ENCODE results near the gene KLF7. TPM values are rescaled to one million over a fixed set of nuclear protein-coding genes. Genes with fewer than 3 reads are reported as not detected.

KLF7 gene
- total RNA-seq, 1 experiment from 2014 or later, result 32.2 TPM

DNA sequence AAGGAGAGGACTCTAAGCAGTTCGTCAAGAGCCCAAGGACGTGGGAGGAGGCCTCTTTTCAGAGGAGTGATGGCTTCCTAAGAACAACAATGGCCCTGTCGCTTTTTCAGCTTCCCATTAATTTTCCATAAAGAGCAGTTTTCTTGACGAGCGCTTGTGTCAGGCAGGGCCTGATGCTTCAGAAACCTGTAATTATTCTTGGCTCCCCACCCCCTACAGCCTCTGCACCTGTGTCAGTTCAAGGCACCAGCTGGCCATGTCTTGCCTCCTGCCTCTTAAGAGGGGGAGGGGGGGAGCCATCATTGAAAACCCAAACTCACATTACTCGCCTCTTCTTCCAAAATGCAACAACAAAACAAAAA, 32.3 kb downstream of the KLF7 start:
- peaks cover 40 to 64% of the 10 kb centered on the region in 2 experiments for H3K4me1 Mint-ChIP-seq
- H3K4me1 ChIP-seq (ENCODE audit: insufficient read depth, low read length), result peaks cover 6% of the 10 kb centered on the region; the same call in 1 of the 2 replicates
- no peak overlapping the region for H4K8ac ChIP-seq (replicated peaks; ENCODE audit: insufficient read length, low read depth, low read length)

More for the DNA sequence above, 32.3 kb downstream of the KLF7 start:
- H3K27me3 ChIP-seq (ENCODE audit: insufficient read depth, low read length), result no peaks in the 10 kb centered on the region
- no peaks in the 10 kb centered on the region for H3K27me3 Mint-ChIP-seq (ENCODE audit: low read depth)
- TF ChIP-seq, protein P1, sequence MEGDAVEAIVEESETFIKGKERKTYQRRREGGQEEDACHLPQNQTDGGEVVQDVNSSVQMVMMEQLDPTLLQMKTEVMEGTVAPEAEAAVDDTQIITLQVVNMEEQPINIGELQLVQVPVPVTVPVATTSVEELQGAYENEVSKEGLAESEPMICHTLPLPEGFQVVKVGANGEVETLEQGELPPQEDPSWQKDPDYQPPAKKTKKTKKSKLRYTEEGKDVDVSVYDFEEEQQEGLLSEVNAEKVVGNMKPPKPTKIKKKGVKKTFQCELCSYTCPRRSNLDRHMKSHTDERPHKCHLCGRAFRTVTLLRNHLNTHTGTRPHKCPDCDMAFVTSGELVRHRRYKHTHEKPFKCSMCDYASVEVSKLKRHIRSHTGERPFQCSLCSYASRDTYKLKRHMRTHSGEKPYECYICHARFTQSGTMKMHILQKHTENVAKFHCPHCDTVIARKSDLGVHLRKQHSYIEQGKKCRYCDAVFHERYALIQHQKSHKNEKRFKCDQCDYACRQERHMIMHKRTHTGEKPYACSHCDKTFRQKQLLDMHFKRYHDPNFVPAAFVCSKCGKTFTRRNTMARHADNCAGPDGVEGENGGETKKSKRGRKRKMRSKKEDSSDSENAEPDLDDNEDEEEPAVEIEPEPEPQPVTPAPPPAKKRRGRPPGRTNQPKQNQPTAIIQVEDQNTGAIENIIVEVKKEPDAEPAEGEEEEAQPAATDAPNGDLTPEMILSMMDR (conservative IDR thresholded peaks at IDR 0.05), result no peak
- peak overlapping the region in 1 of 2 experiments; percentile 10; a peak in 2 of 5 replicates for H3K4me3 Mint-ChIP-seq
- H2BK15ac ChIP-seq (ENCODE audit: low read depth, low read length), result no peak overlapping the region
- no peak overlapping the region for H3K18ac ChIP-seq (ENCODE audit: insufficient read length, low read depth, low read length)
- H3K4me2 ChIP-seq (ENCODE audit: insufficient read depth, insufficient read length, low read length), result no peak overlapping the region
- no peak overlapping the region for H3K56ac ChIP-seq (ENCODE audit: insufficient read length, low read depth, low read length)
- no CpG with 5 or more reads among the region's 6 CpGs for WGBS (ENCODE audit: extremely low coverage, insufficient read length, low lambda C conversion rate)
- H2AFZ ChIP-seq (ENCODE audit: low read length), result no peak overlapping the region
- peak overlapping the region; percentile 39 for H2AK5ac ChIP-seq (ENCODE audit: insufficient read length, low read length)
- no peaks in the 10 kb centered on the region for H3K79me1 ChIP-seq (ENCODE audit: insufficient read depth, low read depth, low read length, poor library complexity, severe bottlenecking)
- H2BK20ac ChIP-seq (ENCODE audit: low read depth, low read length, poor library complexity, severe bottlenecking), result no peak overlapping the region
- no peak overlapping the region for H4K91ac ChIP-seq (ENCODE audit: insufficient read length, low read depth, low read length)
- H2BK5ac ChIP-seq (ENCODE audit: insufficient read length, low read length), result no peak overlapping the region
- no peak overlapping the region for H3K23ac ChIP-seq (ENCODE audit: insufficient read length, low read depth, low read length)
- no peaks in the 10 kb centered on the region for H4K20me1 ChIP-seq (ENCODE audit: control insufficient read depth, insufficient read depth, insufficient read length)
- H2BK120ac ChIP-seq (ENCODE audit: low read depth, low read length, poor library complexity, severe bottlenecking), result no peak overlapping the region
- no peak overlapping the region for H4K5ac ChIP-seq (ENCODE audit: insufficient read length, low read depth, low read length)
- no peaks in the 10 kb centered on the region; a peak in 2 of 5 replicates for H3K9me3 Mint-ChIP-seq
- no peaks in the 10 kb centered on the region for H3K9me3 ChIP-seq (ENCODE audit: control insufficient read depth, low read depth, low read length)
- no peak overlapping the region for H3K9ac ChIP-seq (ENCODE audit: extremely low read depth, insufficient read length, low read length)
- H3K23me2 ChIP-seq (ENCODE audit: insufficient read length, low read depth, low read length, poor library complexity, severe bottlenecking), result no peaks in the 10 kb centered on the region
- no peak overlapping the region for H3T11ph ChIP-seq (ENCODE audit: low read length)
- H3K4ac ChIP-seq (ENCODE audit: low read depth, low read length), result no peak overlapping the region
- no peak overlapping the region for H3K14ac ChIP-seq (ENCODE audit: insufficient read depth, low read length)
- no peak overlapping the region for H3K27ac ChIP-seq (ENCODE audit: insufficient read length, low read depth, low read length)
- peak overlapping the region; percentile 21 to 37 (median 24); a peak in 6 of 7 replicates for H3K27ac Mint-ChIP-seq
- H3K79me2 ChIP-seq (ENCODE audit: insufficient read depth, low read length), result peaks cover 6% of the 10 kb centered on the region; the same call in 1 of the 2 replicates
- DNase-seq, result no peak
- H2BK12ac ChIP-seq (ENCODE audit: insufficient read length, low read depth, low read length), result no peak overlapping the region
- H3K36me3 Mint-ChIP-seq (ENCODE audit: insufficient read depth in 1 of 3, low read depth in 3 of 3), result peaks cover 12 to 28% (median 23%) of the 10 kb centered on the region in 3 experiments
